ENCODE results near the gene NAA16.
A peak's percentile ranks its signal among the peaks of the same experiment; 100 is the strongest.
"Not testable (repeated sequence)": the region's sequence is repeated elsewhere in the genome, so short reads cannot be mapped to it uniquely, and the experiment has no call there.

The NAA16 gene

DNA sequence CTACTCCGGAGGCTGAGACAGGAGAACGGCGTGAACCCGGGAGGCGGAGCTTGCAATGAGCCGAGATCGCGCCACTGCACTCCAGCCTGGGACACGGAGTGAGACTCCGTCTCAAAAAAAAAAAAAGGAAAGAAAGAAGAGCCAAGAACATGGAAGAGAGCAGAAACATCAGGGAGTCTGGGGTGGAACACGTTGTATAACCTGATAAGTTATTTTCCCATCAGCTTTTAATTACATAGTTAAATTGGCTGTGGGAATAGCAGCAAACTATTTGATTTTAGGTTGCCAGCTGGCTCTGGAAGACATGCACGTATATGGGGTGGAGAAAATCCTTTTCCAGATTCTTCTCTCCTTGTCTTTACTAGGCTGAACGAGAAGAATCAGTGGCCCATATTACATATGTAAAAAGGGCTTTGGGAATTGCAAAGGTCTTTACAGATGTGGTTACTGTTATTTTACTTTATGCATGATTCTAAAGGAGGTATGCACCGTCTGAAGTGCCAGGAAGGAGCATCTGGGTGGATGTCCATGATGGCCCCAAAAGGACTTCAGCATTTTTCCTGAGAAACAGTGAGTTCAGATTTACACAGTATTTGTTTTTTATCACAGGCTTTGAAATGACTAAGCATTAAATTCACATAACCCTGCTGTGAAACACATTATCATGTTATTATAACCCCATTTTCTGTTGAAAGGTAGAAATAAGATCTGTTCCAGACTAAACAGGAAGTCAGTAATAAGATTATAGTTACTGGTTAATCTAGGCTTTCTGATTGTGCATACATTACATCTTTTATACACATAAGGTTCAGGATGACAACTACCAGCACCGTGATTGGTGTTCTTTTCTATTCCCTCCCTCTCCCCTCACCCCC is 4.6 kb upstream of the NAA16 start:
- DNase-seq, result no peak

DNA sequence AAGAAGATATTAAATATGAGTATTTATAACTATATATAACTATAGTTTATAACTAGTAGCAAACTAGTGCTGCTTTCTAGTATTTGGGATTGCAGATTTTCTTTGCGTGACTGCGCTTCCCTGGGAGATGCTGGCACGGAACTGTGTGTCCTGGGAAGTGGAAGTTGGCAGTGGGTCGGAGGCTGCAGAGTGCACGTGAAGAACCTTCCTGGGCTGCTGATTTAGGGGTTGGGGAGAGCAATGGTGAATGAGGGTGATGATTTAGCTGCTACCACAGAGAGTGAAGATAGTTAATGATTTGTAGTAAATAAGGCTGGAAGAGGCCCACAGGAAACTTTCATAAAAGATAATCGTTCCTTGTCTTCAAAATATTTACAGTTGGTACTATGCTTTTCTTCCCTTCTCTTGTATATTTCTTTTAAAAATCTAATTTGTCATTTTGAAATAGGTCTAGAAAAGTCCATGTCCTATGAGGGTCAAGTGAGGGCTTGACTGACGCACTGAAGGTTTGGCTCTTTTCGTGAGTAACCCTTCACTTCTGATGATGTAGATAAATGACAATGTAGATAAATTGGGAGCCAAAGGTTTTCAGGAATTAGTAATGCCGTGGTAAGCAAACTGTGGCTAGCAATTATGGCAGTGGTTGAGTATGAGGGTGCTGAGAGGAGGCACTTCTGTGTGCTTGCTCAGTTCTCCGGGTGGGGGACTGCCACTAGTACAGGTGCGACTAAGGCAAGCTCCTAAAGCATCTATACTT is 3.0 kb upstream of the NAA16 start:
- DNase-seq, result no peak

DNA sequence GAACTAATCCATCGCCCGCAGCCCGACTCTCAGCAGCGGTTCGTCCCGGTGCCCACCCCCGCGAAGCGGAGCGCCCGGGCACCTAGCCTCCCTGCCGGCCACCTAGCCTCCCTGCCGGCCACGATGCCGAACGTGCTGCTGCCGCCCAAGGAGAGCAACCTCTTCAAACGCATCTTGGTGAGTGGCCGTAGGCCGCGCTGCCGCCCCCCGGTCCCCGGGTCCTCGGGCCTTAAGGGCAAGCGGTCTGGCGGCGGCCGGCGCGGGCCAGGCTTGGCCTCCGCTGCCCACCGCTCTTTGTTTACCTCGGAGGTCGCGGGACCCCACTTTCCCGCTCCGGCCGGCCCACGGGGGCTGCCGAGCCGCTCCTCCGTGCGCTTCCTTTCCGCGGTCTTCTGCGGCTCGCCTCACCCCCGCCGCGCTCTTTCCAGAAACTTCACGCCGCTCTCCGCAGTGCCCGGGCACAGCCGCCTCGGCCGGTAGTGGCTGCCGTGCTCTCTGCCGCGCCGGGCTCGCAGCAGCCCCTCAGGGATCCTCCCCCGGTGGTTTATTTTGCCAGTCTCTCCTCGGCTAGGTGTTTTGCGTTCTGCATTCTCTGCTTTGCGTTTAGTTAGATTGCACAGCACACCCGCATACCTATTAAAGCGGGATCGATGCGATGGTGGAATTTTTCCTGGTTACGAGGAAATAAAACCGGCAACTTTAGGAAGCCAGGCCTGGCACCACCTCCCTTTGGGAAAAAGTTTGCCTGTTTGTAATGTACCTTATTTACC is 524 bp downstream of the NAA16 start:
- peak; percentile 59 for DNase-seq

DNA sequence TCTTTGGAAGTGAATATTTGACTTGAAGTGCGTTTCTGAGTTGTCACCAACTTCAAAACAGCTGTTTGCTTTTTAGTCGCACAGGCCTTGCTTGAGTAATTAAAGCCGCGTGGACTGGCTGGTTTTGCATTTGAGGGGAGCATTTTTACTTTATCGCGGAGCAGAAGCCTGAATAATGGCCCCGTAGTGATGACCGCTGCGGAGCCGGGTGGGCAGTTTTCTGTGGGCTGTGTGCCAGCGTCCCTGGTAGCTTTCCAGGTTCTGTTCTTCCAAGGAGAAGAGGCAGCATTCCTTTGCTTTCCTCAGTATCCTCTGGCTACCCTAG is 1.1 kb downstream of the NAA16 start:
- DNase-seq, result peak; percentile 63

DNA sequence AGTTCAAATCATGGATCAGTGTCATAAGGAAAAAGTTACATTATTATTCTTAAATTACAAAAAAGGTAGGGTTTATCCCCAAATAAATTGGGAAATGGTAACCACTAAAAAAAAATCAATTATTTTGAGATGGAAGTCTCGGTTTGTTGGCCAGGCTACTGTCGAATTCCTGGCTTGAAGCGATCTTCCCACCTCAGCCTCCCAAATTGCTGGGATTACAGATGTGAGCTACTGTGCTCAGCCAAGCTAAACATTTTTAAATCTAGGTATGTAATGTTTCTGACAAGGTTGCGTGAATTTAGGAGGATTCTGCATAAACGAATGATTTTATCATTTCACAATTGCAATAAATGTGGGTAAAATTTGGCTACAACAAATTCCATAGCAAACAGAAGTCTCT is 2.0 kb downstream of the NAA16 start:
- DNase-seq, result no peak

DNA sequence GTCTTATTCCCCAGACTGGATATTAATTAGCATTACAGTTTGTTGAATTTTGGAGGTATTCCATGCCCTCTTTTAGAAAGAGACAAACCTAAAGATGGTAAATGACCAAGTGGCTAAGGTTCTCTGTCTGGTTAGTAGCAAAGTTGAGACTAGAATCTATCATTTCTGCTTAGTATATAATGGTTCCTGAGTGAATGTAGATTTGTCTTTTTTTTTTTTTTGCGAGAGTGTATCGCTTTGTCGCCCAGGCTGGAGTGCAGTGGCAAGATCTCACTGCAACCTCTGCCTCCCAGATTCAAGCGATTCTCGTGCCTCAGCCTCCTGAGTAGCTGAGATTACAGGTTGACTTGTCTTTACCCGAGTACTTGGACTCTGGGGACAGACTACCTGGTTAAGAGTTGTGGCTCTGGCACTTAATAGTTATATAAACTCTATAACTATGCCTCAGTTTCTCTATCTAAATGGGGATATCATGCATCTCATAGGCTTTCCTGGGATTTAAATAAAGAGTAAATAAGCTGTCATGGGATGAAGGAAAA is 2.7 kb downstream of the NAA16 start:
- no peak for DNase-seq

GRCh38 chr13:41315443-41316047 is 4.5 kb downstream of the NAA16 start:
- no peak for DNase-seq

GRCh38 chr13:41317243-41317642 is 6.2 kb downstream of the NAA16 start:
- no peak for DNase-seq

GRCh38 chr13:41325752-41326151 is 14.7 kb downstream of the NAA16 start:
- DNase-seq, result no peak

DNA sequence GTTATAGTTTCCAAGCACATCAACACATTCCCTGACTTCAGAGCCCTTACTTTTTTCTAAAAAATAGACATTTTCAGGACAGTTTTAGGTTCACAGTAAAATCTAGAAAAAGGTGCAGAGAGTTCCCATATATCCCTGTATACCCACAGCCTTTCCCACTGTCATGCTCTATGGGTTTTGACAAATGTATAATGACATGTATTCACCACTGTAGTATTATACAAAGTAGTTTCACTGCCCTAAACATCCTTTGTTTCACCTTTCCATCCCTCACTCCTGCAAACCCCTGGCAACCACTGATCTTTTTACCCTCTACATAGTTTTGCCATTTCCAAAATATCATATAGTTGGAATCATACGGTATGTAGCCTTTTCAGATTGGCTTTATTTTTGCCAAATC is 15.6 kb downstream of the NAA16 start:
- DNase-seq, result no peak

DNA sequence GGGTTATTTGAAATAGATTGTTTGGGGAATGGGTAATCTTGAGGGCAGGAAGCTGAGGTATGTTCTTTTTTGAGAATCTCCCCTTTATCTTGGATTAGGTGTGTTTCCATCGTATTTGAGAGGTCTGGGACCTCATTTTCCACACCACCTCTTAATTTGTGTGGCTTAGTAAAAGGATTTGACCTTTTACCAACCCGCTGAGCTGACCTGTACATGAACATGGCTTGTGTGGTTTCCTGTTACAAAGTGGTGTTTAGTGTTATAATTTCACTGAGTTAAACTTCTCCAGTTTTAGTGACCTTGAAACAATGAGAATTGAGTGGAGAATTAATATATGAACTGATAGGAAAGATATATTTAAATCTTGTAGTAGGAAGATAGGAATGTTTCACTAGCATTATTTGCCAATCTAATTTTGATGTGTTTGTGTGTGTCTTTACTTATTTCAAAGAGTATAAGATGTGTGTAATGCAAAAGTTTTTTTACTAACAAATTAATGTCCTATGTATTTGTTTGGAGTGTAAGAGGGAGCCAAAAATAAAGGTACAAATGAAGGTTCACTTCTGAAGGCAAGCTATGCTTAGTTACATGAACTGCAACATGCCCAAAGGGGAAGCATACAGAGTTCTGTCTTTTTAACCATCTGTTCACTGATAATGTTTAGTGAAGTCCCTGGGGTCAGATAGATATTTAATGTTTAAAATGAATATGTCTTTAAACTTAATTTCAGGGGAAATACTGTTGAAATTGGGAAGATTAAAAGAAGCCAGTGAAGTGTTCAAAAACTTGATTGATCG is 17.1 kb downstream of the NAA16 start:
- peak; percentile 30 for DNase-seq

DNA sequence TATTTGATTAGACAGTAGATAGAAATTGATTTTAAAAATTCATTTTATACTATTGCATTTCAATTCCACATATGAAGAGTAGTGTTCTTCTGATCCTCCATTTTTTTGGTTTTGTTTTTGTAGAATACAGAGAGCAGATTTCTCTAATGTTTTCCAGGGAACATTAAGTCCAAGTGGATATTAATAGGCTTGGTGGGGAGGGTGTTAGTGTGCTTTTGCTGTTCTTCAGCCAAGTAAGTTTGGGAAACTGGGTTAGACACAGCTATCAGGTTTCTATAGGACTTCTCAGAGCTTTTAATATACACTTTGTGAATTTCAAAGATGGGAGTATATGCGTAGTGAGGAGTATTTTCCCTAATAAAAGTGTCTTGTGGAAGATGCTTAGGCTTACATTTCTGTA is 21.8 kb downstream of the NAA16 start:
- DNase-seq, result no peak

- DNase-seq, result no peak
Observed at GRCh38 chr13:41334810-41335209, 23.7 kb downstream of the NAA16 start.

DNA sequence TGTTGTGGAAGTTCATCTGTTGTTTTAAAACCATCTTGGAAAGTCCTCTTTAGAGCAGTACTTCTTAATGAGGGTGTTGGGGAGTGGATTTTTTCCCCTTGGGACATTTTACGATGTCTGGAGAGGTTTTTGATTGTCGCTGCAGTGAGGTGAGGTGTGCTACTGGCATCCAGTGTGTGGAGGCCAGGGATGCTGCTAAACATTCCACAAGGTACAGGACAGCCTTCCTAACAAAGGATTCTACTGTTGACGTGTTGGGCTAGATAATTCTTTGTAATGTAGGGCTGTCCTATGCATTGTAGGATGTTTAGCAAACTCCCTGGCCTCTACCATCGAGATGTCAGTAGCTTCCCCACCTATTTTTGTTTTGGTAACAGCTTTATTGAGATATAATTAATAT is 33.3 kb downstream of the NAA16 start:
- no peak for DNase-seq

GRCh38 chr13:41345165-41345913 is 34.3 kb downstream of the NAA16 start:
- DNase-seq, result no peak

DNA sequence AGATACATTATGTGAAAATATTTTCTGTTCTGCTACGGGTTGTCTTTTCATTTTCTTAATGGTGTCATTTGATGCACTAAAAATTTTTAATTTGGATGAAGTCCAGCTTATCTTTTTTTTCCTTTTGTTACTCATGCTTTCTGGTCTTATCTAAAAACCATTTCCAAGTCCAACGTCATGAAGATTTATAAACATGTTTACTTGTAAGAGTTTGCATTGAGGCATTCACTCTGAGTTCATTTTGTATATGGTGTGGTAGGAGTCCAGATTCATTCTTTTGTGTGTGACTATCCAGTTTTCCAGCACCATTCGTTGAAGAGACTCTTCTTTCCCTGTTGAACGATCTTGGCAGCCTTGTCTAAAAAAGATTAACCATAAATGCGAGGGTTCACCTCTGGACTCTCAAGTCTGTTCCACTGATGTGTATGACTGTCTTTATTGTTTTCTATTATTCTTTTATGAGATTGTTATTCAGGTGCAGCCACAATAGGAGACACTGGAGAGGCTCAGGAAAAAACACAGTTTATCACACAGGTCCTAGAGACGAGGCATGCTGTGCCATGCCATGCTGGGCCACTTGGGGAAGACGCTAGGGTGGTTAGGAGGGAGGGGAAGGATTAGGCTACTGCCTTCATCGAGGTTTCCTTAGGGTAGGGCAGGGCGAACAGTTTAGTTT is 35.0 kb downstream of the NAA16 start:
- DNase-seq, result peak; percentile 72

- peak; percentile 68 for DNase-seq
Observed at GRCh38 chr13:41352935-41353840, 42.1 kb downstream of the NAA16 start.

DNA sequence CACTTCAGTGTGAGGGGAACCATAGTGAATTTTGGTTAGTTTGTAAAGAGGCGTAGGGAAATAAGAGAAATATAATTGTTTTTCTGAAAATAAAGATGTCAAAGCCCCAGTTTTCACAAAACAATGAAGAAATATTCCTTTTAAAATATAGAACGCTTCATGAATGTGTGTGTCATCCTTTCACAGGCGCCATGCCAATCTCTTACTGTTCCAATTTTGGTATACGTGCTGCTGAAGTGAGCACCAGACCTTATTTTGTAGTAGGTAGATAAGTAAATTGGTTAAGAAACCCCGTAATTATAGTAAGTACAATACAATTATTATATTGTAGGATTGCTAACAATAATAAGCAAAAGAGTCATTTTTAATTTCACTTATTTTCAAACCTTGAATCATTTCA is 43.3 kb downstream of the NAA16 start:
- DNase-seq, result no peak

GRCh38 chr13:41356385-41356648 is 45.2 kb downstream of the NAA16 start:
- not testable (repeated sequence) for DNase-seq

DNA sequence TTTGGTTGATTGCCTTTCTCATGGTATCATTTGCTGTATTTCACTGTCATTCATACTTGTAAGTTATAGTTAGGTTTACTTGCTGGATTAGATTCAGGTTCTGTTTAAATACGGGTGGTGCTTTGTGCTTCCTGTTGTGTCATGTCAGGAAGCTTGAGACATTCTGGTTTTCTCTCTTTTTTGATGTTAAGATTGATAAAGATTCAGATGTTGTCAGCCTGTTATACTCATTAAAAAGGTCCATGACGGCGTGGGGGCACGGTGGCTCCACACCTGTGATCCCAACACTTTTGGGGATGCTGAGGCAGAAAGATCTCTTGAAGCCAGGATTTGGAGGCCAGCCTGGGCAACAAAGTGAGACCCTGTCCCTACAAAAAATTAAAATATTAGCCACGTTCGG is 45.7 kb downstream of the NAA16 start:
- DNase-seq, result peak; percentile 60

Data from hematopoietic multipotent progenitor cell treated with erythropoietin and hydrocortisone succinate and interleukin-3 and kit ligand, for 6 days (in vitro differentiated cells).